ENCODE measurements around the gene EIF4EBP2. TPM values are rescaled to one million over a fixed set of nuclear protein-coding genes. Genes with fewer than 3 reads are reported as not detected.

EIF4EBP2 gene
- total and polyA plus RNA-seq, 2 of the 13 experiments (the other 11 are each of a cell fraction or from before 2014, with no cell fraction given): 16.9 to 22.0 TPM

DNA sequence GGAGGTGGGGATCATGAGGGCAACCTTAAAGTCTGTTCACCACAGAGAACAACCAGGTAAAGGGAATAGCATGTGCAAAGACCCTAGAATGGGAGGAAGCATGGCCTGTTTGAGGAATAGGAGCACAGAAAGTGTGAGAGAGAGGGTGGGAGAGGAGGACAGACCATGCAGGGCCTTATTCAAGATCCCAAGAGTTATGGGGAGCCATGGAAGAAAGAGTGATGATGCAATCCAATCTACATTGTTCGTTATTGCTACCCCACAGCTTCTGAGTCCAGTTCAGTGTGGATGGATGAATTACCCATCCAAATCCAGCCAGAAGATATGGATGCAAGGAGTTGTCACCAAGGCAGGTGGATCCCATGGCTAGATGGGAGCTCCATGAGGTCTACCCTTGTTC is 7.8 kb upstream of the EIF4EBP2 start:
- Histone ChIP-seq H2AFZ (ENCODE audit: low read length) (no peak overlapping the region), H3K4me2 (ENCODE audit: low read depth, low read length) (no peak overlapping the region), H3K4me1 (ENCODE audit: insufficient read depth, low read length) (peaks cover 8% of the 10 kb centered on the region), H3K79me2 (ENCODE audit: insufficient read depth, low read length) (no peaks in the 10 kb centered on the region), H3K27me3 (ENCODE audit: control insufficient read depth in 1 of 2, insufficient read depth in 2 of 2, low read length in 2 of 2) (no peaks in the 10 kb centered on the region), H3K27ac (ENCODE audit: extremely low read length, insufficient read depth, low read length) (no peak overlapping the region), H3K9me3 (ENCODE audit: low read length) (no peaks in the 10 kb centered on the region), H3K9ac (ENCODE audit: insufficient read depth, low read depth, low read length) (no peak overlapping the region), H3K36me3 (replicated peaks in 1 of 2; ENCODE audit: control insufficient read depth in 1 of 2, insufficient read depth in 2 of 2, low read length in 2 of 2) (no peaks in the 10 kb centered on the region), H3K4me3 (replicated peaks in 1 of 3; ENCODE audit: insufficient read depth in 1 of 3, low read depth in 2 of 3, low read length in 3 of 3) (no peak overlapping the region), H4K20me1 (ENCODE audit: insufficient read depth, low read length) (no peaks in the 10 kb centered on the region)
- WGBS (ENCODE audit: low lambda C conversion rate): 0% methylated on average over 1 of the region's 1 CpG
- TF ChIP-seq ZNF225 (CRISPR knock-in tag; IDR thresholded peaks at IDR 0.05): no peak
- TF ChIP-seq TCF7 (IDR thresholded peaks at IDR 0.05; ENCODE audit: low read depth): no peak
- TF ChIP-seq TOPORS (CRISPR knock-in tag; IDR thresholded peaks at IDR 0.05): no peak
- TF ChIP-seq, protein P1, sequence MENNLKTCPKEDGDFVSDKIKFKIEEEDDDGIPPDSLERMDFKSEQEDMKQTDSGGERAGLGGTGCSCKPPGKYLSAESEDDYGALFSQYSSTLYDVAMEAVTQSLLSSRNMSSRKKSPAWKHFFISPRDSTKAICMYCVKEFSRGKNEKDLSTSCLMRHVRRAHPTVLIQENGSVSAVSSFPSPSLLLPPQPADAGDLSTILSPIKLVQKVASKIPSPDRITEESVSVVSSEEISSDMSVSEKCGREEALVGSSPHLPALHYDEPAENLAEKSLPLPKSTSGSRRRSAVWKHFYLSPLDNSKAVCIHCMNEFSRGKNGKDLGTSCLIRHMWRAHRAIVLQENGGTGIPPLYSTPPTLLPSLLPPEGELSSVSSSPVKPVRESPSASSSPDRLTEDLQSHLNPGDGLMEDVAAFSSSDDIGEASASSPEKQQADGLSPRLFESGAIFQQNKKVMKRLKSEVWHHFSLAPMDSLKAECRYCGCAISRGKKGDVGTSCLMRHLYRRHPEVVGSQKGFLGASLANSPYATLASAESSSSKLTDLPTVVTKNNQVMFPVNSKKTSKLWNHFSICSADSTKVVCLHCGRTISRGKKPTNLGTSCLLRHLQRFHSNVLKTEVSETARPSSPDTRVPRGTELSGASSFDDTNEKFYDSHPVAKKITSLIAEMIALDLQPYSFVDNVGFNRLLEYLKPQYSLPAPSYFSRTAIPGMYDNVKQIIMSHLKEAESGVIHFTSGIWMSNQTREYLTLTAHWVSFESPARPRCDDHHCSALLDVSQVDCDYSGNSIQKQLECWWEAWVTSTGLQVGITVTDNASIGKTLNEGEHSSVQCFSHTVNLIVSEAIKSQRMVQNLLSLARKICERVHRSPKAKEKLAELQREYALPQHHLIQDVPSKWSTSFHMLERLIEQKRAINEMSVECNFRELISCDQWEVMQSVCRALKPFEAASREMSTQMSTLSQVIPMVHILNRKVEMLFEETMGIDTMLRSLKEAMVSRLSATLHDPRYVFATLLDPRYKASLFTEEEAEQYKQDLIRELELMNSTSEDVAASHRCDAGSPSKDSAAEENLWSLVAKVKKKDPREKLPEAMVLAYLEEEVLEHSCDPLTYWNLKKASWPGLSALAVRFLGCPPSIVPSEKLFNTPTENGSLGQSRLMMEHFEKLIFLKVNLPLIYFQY (CRISPR knock-in tag; IDR thresholded peaks at IDR 0.05; ENCODE audit: borderline replicate concordance): no peak
- TF ChIP-seq, protein P2, sequence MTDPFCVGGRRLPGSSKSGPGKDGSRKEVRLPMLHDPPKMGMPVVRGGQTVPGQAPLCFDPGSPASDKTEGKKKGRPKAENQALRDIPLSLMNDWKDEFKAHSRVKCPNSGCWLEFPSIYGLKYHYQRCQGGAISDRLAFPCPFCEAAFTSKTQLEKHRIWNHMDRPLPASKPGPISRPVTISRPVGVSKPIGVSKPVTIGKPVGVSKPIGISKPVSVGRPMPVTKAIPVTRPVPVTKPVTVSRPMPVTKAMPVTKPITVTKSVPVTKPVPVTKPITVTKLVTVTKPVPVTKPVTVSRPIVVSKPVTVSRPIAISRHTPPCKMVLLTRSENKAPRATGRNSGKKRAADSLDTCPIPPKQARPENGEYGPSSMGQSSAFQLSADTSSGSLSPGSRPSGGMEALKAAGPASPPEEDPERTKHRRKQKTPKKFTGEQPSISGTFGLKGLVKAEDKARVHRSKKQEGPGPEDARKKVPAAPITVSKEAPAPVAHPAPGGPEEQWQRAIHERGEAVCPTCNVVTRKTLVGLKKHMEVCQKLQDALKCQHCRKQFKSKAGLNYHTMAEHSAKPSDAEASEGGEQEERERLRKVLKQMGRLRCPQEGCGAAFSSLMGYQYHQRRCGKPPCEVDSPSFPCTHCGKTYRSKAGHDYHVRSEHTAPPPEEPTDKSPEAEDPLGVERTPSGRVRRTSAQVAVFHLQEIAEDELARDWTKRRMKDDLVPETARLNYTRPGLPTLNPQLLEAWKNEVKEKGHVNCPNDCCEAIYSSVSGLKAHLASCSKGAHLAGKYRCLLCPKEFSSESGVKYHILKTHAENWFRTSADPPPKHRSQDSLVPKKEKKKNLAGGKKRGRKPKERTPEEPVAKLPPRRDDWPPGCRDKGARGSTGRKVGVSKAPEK (CRISPR knock-in tag; IDR thresholded peaks at IDR 0.05; ENCODE audit: borderline replicate concordance): no peak
- peak; percentile 62; the same call in 1 of the 2 replicates for TF ChIP-seq ATF7 (IDR thresholded peaks at IDR 0.05)
- TF ChIP-seq ATF7 (CRISPR knock-in tag; IDR thresholded peaks at IDR 0.05): no peak
- TF ChIP-seq, protein P3, sequence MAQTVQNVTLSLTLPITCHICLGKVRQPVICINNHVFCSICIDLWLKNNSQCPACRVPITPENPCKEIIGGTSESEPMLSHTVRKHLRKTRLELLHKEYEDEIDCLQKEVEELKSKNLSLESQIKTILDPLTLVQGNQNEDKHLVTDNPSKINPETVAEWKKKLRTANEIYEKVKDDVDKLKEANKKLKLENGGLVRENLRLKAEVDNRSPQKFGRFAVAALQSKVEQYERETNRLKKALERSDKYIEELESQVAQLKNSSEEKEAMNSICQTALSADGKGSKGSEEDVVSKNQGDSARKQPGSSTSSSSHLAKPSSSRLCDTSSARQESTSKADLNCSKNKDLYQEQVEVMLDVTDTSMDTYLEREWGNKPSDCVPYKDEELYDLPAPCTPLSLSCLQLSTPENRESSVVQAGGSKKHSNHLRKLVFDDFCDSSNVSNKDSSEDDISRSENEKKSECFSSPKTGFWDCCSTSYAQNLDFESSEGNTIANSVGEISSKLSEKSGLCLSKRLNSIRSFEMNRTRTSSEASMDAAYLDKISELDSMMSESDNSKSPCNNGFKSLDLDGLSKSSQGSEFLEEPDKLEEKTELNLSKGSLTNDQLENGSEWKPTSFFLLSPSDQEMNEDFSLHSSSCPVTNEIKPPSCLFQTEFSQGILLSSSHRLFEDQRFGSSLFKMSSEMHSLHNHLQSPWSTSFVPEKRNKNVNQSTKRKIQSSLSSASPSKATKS (CRISPR knock-in tag; IDR thresholded peaks at IDR 0.05): no peak
- no peak for TF ChIP-seq FOXO1 (CRISPR knock-in tag; IDR thresholded peaks at IDR 0.05)
- TF ChIP-seq IRF2 (CRISPR knock-in tag; IDR thresholded peaks at IDR 0.05): no peak
- no peak for TF ChIP-seq CEBPG (CRISPR knock-in tag; IDR thresholded peaks at IDR 0.05)
- TF ChIP-seq CEBPB (IDR thresholded peaks at IDR 0.05; ENCODE audit: borderline replicate concordance, low read depth, low read length): peak; percentile 74; the same call in 1 of the 2 replicates
- TF ChIP-seq FOXK2 (IDR thresholded peaks at IDR 0.05): no peak
- TF ChIP-seq ZNF567 (CRISPR knock-in tag; IDR thresholded peaks at IDR 0.05; ENCODE audit: borderline replicate concordance): no peak
- no peak for TF ChIP-seq NCOR1 (IDR thresholded peaks at IDR 0.05; ENCODE audit: borderline replicate concordance, low read length)
- BruUV-seq (replicated peaks): no TSS peak
- FAIRE-seq: no peak
- ChIA-PET CTCF (ENCODE audit: low intra/inter-chr PET ratio, low total read pairs) (no interaction called here), POLR2A (interaction anchor here (1.5 kb wide), 1 partner anchor 163 kb away, joined by 4 read pairs; the partner anchor contains the start of gene PPA1)
- no peak for ATAC-seq
- intact Hi-C loops (cut with micrococcal nuclease; ENCODE audit: unreplicated experiment): no loop called here
- no peak for DNase-seq (ENCODE audit: low spot score)
- in situ Hi-C loops (cut with HindIII; ENCODE audit: extremely low pct_ligation_motif_present, low pct_unique_long_range_greater_than_20kb): no loop called here
